KBM-7 (cell line): ENCODE data around the gene BARHL2.

Source experiments
- DNase-seq: peaks from one replicate; pipeline ENCODE4 v3.0.0-alpha.2; 2015
- in situ Hi-C: fragments of 300-500 bp; cut with MboI; formaldehyde crosslinking; loops from 2 replicates; pipeline ENCODE4 v1.14.3; 2020; ENCODE audit warnings: low sequenced_read_pairs, low pct_unique_long_range_greater_than_20kb, mixed read lengths

Gene BARHL2

GRCh38 chr1:90712915-90713730 is 4.0 kb downstream of the BARHL2 start:
- in situ Hi-C loops = no loop called here
- no peak for DNase-seq

DNA sequence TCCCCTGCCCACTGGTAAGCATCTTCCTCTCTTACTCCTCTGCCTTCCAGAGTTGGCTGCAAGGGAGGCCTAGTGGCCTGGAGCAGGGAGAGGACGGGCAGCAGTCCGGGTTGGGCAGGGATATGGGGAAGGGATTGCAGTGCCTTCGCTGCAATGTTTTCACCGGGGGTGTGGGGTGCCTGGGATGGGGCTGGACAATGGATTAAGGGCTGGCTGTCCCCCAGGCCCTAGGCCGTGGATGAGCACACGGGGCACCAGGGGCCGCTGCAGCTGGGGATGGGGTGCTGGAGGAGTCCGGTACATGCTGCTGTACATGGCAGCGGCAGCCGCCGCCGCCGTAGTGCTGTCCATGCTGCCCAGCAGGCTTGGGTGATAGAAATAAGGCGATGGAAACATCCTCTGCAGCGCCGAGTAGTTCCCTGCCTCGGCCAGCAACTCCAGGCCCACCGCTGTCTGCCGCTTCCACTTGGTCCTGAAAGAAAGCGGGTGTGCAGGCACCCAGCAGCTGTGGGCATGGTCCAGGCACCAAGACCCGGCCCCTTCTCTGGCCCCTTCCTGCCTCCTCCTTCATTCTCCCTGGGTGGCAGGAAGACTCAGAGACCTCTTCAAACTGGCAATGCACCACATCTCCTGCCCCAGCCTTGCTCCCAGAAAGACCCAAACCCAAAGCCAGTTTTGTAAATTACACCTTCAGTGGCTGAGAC is 4.8 kb downstream of the BARHL2 start:
- in situ Hi-C loops = no loop called here
- DNase-seq = no peak

DNA sequence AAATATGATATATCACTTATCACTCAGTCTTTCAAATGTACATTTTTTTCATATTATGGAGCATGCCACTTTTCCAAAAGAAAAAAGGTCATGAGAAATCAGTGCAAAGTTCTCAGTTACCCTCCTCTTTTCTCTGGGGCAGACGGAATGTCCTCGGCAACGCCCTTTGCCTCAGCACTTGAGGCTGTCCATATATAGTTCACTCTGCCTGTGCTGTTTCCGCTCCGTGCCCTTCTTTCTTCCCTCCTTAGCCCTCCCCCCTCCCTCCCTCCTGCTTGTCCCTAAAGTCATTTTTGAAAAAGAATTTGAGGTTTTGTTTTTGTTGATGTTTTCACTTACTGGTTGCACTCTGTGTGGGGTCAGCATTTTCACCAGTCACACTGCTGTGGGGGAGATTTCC is 5.4 kb downstream of the BARHL2 start:
- DNase-seq = no peak
- in situ Hi-C loops = no loop called here

DNA sequence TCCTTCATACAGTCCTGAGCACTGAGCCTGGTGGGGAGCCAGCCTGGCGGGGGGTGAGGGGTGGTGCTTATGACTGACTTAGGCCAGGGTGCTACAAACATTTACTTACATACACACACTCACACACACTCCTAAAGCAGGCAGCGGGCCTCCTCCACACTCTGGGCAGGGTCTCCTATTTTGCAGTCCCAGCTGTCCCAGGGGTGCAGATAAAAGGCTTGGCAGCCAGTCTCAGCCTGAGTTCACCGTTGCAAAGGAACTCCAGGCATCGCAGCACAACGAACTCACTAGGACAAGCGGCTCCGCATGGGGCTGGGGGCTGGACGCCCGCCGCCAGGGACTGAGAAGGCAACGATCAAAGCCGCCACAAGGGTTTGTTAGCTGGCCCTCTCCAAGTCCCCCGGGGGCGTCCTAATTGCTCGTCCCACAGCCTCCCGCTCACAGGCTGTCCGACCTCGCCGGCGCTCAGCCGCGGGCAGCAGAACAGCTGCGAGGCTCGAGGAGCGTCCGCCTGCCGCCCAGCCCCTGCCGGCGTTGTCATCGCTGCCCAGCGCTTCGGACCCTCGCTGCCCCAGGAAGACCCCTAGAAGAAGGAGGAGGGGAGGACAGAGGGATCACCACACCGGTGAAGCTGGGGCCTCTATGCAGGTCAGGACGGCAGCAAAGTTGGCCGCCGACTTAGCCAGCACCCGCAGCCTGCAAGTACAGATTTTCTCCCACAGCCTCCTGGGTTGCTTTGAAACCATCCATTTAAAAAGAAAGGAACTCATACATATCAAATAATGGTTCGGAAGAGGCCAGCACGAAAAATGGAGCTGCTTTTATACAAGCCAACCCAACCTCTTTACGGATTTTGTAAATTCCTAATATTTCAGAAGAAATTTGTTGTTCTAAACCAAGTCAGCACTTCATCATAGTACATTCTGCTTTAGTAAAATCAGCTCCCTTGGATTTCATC is 6.2 kb downstream of the BARHL2 start:
- DNase-seq = no peak
- in situ Hi-C loops = no loop called here

DNA sequence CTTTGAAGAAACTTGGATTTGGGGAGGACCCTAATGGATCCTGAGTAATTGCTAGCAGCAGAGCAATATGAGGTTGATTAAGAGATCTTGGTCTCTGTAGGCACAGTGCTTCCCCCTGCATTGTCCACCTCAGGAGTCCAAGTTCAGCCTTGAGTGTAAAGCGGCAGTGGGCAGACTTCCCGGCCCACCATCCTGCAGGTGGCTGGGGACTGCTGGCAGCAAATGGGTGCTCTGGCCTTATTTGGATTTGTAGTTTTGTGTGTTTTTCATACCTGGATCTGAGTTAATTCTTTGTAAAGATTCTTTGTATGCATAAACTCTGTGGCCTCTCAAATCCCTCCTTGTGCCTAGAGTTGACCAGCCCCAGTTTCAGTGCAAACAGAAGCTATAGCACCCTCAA is 7.6 kb downstream of the BARHL2 start:
- DNase-seq = no peak
- in situ Hi-C loops = no loop called here

DNA sequence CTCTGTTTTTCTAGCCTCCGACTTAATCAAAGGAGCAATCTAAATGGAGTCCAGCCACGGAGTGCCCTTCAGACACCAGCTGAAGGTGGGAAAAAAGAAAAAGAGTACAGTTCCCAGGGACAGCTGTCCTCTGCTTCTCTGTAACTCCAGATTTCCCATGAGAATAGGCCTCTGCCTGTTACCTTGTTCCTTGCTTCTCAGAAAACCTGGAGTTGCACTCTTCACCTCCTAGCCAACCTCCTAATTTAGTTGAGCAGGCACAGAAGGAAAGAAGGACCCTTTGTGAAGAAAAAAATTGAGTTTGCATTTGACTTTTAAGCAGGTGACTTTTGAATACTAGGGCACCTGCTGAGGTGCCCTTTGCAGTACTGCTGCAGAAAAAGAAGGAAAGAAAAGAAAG is 8.3 kb downstream of the BARHL2 start:
- in situ Hi-C loops = no loop called here
- no peak for DNase-seq

DNA sequence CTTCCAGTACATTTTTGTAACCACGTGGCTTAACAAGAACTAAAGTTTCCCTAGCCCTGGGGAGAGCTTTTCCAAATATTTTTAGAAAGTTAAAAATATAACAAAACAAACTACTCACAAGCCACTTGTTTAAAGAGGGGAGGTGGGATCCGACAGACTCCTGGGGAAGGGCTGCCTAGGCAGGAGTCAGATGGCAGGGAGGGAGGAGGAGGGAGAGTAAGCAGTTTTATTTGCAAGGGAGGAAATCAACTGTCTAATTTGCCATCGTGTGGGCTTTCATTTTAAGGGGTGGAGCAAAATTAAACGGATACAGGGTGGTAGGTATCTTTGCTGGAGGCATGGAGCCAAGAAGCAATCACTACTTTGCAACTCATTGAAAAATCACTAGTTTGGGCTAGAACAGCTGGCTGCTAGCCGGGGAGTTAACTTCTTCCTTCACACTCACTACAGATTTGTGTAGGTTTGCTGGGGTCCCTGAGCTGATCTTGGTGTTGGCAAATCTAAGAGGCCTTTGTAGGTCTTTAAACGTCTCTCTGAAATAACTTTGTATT is 8.8 kb downstream of the BARHL2 start:
- in situ Hi-C loops = no loop called here

DNA sequence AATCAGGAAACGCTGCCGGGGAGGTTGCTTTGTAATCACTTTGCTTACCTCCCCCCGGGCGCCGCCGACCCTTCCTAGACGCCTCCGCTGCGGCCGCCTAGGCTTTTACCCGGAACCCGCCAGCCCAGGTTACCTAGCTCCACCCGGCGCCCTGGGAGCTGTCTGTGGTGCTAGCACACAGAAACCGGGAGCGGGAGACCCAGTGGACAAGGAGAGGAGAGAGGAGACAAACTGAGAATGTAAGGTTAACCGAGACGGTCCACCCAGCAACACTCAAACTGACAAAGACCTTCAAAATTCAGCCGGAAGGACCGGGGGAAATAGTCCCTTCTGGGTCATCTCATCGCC is 9.8 kb downstream of the BARHL2 start:
- peak; percentile 62 for DNase-seq
- in situ Hi-C loops = no loop called here

More for the DNA sequence above, 8.8 kb downstream of the BARHL2 start:
- DNase-seq = no peak

DNA sequence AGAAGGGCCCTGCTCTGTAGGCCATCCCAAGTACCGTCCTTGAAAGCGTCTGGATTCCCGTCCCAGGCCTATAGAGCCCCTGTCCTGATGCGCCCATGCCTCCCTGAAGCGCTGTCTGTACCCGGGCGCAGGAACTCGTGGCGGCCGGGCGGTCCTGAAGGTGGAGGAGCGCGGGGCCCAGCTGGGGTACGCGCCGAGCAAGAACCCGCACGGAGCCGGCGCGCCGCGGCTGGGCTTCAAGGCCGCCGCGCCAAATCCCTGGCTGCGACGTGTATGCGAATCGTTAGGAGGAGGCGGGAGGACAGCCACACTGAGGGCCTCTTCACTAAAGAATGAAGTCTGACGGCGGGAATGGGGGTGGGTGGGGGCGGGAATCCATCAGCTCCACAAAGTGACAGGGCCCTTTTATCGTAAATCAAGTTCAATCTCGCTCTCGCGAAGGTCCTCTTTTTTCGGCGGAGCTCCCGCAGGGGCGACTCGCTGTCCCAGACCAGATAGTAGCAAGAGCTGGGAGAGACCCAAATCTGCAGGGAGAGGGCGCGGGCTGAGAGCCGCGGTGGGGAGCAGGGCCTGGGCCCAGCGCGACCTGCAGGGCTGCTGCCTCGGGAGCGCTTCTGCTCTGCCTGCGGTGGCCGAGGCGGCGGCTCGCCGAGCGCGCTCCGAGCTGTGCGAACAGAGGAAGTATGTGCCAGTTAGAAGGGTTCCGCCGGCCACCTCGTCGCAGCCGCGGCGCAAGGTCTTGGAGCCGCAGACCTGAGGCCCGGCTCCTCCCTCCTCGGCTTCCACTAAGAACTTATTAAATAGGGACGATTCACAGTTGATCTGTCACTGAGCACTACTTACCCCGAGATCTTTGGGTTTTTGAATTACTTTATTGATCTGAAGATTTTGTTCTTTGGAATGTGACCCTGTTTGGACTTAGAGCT is 10.4 kb downstream of the BARHL2 start:
- DNase-seq = peak; percentile 71
- in situ Hi-C loops = no loop called here

GRCh38 chr1:90705956-90706355 is 11.1 kb downstream of the BARHL2 start:
- no peak for DNase-seq
- in situ Hi-C loops = no loop called here

- DNase-seq = no peak
- in situ Hi-C loops = no loop called here
Measured at GRCh38 chr1:90704817-90705216, 12.3 kb downstream of the BARHL2 start.

DNA sequence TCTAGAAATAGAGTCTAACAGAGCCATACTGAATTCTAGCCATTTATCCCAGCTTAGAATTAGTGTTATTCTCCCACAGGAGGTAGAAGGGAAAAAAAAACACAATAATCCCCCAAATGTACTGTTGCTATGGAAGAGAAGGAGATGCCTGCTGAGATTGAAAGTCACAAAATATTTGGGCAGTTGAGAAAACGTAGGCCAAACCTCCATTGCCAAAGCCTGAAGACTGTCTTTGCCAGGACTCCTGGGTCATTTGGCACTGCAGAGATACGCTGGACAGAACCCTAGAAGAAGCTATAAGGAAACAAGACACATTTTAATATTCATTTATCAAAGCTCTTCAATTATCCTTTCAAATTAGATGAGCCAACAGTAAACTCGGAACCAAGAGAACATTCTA is 22.3 kb downstream of the BARHL2 start:
- DNase-seq = no peak
- in situ Hi-C loops = no loop called here

DNA sequence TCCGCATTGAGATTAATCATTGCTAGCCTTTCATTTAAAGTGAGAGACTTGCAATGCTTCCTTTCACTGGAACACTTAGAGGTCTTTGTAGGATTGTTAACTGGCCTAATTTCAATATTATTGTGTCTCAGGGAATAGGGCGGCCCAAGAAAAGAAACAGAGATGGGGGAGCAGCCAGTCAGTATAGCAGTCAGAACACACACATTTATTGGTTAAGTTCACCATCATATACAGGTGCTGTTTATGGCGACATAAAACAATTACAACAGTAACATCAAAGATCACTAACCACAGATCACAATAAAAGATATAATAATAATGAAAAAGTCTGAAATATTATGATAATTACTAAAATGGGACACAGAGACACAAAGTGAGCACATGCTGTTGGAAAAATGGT is 29.4 kb downstream of the BARHL2 start:
- in situ Hi-C loops = no loop called here
- DNase-seq = no peak

- in situ Hi-C loops = no loop called here
- no peak for DNase-seq
Measured at GRCh38 chr1:90675161-90675847, 41.8 kb downstream of the BARHL2 start.

- DNase-seq = no peak
- in situ Hi-C loops = no loop called here
Measured at GRCh38 chr1:90671741-90672140, 45.4 kb downstream of the BARHL2 start.

DNA sequence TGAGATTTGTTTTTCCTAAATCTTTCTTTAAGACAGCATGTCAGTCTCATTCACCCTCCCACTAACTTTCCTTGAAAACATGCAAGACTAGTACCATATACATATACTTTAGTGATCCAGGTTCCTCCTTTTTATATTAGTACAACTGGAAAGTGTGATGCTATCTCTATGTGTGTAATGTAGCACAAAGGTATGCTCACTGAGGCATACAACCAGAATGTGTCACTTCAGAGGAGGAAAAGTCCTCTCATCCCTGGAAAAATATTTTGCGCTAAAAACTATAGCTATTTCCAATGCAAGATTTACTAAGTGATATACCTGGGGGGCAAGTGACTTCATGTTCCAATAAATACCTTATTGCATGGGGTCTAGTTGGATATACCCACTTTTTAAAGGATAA is 45.9 kb downstream of the BARHL2 start:
- in situ Hi-C loops = no loop called here
- no peak for DNase-seq
